Measurements from ENCODE around the gene ASCL1. TPM values are rescaled to one million over a fixed set of nuclear protein-coding genes. Genes with fewer than 3 reads are reported as not detected.

Gene ASCL1
- not detected in 2 replicates for total RNA-seq (2014; rRNA removed; shearing (Covaris generic))

DNA sequence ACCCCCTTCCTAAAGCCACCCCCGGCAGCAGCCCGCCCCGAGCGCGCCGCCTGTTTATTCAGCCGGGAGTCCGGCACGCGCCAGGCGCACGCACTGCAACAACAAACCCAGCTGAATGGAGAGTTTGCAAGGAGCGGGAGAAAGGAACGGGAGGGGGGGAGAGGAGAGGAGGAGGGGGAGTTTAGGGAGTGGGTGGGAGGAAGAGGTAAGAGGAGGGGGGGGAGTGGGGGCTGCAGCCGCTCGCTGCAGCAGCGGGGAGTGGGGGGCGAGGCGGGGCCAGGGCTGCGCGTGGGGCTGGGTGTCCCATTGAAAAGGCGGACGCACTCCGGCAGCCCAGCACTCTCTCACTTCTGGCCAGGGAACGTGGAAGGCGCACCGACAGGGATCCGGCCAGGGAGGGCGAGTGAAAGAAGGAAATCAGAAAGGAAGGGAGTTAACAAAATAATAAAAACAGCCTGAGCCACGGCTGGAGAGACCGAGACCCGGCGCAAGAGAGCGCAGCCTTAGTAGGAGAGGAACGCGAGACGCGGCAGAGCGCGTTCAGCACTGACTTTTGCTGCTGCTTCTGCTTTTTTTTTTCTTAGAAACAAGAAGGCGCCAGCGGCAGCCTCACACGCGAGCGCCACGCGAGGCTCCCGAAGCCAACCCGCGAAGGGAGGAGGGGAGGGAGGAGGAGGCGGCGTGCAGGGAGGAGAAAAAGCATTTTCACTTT lies at the start of gene ASCL1:
ASCL1 (plus strand) TSS at position 336 of the 712 bp plus-strand sequence. CDS start 571 bp downstream, outside the sequence.
- DNase-seq (ENCODE audit: low spot score) = no peak

DNA sequence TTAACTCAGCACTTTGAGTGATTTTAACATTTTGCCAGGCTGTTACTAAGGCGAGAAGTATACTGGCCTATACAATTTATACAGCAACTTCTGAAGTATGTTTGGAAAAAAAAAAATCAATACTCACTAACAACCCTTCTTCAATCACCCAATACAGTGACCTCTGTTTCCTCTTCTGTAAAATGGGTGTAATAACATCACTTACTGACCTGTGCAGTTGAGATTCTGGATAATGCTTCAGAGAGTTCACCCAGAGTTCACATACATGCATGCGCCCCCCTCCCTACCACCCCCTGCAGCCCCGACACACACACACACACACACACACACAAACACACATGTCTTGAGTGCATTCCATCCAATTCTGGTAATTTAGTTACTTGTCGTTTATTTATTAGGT lies 49.6 kb upstream of the ASCL1 start:
- DNase-seq (ENCODE audit: low spot score) = no peak

DNA sequence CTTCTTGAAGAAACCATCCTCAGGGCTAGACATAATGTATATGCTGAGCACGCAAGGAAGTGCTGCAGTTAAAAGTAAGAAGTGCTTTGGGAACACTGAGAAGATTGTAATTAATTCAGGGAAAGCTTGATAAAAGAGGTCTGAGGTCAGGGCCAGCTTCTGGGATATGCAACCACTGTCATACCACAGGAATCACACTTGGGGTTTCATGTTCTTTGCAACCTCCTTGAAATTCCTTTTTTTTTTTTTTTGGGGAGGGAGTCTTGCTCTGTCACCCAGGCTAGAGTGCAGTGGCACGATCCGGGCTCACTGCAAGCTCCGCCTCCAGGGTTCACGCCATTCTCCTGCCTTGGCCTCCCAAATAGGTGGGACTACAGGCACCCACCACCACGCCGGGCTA lies 47.3 kb upstream of the ASCL1 start:
- DNase-seq (ENCODE audit: low spot score) = no peak

DNA sequence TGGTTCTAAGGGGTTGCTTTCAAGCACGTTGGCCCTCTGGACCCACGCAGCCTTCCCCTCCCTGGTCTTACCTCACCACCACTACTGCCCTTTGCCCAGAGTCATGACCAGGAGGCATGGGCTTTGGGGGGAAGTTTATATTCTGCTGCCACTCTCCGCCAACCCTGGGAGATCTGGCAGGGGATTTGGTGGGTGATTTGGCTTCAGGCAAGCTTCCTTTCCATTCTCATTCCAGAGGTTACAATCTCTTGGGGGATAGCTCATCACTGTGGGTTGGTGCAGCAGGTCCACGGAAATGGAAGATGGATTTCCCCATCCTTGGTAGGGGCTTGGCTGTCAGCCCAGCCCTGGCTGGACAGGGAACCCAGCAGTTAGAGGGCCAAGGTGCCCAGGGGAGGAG lies 46.7 kb upstream of the ASCL1 start:
- DNase-seq (ENCODE audit: low spot score) = no peak

DNA sequence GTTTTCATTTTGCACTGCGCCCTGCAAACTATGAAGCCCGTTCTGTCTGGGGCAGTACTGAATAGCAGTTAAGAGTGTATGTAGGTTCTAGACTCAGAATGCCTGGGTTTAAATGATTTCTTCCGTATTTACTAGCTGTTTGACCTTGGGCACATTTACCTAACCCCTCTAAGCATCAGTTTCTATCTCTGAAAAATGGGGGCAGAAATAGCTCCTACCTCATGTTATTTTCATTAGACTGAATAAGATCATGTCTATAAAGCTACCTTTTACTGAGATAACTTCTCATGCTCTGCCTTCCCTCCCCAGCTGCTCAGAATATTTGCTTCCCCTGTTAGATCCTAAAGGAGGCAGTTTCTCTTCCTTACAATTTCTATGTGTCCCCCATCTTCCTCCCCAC lies 46.2 kb upstream of the ASCL1 start:
- no peak for DNase-seq (ENCODE audit: low spot score)

DNA sequence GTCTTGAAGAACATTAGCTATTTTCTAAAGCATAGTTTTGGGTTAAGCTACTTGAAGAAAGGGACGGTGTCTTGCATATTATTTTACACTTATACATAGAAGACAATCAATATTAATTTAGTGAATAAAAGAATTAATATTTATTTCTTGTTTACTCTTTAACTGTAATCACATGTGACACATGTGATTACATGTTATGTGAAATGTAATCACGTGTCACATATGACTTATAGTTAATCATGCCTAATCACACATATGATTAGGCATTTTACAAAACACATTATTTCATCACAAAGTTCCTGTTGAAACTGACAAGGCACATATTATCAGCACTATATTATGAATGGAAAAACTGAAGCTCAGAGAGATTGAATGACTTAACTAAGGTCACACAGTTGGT lies 45.2 kb upstream of the ASCL1 start:
- no peak for DNase-seq (ENCODE audit: low spot score)

DNA sequence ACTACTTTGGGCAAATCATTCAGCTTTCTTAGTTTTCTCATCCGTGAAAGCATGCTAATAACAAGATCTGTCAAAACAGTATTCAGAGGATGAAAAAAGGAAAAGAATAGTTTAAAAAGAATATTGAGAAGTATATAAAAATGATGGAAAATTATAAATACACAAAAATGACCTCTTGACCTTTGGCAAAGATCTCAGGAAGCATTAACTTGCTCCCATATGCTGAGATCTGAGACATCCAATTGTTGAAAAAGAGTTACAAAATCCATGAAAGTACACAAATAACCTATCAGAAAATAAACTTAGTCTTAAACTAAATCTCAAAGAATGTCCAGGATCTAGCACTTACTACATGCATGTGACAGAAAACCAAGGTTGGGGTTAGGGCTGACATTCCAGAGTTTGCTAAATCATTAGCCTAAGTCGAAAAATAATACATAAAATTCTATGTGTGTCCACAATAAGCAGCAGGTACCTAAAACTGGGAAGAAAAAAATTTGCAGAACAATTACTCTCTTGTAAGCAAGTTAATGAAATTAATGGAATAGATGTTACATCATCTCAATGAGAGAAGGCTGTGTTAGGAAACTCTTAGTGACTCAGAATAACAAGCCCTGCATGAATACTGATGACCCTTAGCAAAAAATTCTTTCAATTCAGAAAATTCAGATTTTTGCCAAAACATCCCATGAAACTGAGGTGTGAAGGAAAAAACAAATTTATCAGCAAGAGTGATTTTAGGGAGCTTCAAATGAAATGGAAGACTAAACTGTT lies 43.8 kb upstream of the ASCL1 start:
- no peak for DNase-seq (ENCODE audit: low spot score)

DNA sequence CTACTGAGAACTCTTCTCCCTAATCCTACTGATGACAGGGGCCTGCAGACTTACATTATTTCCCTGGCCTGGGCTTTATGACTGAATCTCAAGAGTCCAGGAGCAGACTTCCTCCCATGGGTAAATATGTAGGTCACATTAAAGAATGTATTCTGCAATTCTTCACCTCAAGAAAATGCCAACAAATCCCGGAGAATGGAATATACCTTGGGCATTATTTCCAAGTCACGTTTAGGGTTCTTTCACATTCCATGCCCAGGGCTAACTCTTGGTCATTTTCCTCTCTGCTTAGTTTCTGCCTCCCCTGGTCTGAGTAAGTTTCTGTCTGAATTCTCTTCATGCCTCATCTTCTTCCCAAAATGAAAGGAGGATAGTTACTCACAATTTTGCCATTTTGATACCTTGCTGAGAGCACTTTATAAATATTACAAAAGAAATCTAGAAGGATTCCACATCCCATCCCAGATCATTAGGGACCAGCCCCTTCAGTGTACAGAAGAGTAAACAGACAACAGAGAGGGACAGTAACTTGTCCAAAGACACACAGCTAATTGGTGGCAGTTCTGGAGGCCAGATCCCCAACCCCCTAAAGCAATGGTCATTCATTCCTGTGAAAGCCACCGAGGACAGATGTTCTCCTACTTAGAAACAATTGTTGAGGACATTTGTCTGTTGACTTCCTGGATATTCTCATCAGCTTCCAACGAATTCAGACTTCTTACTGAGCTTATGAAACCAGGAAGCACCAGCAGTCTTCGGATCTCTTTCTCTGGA lies 41.0 kb upstream of the ASCL1 start:
- DNase-seq (ENCODE audit: low spot score) = no peak

DNA sequence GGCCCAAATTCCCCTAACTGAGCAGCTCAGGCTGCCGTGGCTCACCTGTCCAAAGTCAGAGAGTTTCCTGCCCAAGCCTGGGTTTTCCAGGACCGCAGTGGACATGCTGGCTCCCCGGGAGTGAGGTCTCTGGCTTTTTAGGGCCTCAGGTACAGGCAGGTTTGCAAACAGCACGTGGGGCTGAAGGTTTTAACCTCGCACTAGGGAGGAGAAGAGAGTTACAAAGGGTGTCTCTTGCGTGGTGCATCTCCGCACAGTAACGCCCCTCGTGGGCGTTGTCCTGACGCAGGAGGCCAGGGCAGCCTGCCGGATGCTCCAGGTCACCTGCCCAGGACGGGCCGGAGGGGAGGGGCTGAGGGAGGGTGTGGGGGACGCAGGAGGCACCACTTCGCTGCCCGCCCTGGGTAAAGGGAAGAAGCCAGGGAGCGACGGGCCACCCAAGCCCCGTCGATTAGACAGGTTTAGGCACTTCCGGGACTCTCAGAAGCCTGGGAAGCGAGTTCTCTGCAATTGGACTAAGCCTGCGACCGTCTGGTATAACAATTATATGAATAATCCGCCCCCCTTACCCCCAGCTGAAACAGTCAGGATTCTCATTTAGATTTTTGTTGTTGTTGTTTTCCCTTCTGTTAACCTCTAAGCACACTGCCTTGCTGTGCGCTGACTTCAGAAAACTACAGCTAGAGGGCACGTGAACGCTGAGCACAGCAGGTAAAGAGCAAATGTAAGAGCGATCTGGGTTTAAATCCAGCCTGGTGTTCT lies 40.3 kb upstream of the ASCL1 start, which contains the start of gene PAH:
PAH (minus strand) TSS at position 219 of the 762 bp plus-strand sequence; CDS start at position 105, 114 bp downstream.
- peak; percentile 7 for DNase-seq (ENCODE audit: low spot score)

DNA sequence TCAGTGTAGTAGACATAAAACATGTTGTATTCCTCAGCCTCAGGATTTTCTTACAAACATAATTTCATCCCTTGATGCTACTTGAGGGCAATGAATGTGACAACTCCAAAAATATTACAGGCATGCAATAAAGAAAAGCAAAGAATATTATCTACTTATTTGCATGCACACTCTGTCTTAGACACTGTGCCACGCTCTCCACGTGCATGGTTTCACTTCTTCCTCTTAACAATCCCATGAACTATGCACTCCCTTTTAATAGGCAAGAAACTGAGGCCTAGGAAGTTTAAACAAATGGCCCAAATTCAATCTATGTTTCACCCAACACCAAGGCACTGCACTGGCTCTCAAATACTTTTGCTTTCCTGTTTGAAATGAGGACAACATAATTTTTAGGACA lies 38.6 kb upstream of the ASCL1 start:
- no peak for DNase-seq (ENCODE audit: low spot score)

DNA sequence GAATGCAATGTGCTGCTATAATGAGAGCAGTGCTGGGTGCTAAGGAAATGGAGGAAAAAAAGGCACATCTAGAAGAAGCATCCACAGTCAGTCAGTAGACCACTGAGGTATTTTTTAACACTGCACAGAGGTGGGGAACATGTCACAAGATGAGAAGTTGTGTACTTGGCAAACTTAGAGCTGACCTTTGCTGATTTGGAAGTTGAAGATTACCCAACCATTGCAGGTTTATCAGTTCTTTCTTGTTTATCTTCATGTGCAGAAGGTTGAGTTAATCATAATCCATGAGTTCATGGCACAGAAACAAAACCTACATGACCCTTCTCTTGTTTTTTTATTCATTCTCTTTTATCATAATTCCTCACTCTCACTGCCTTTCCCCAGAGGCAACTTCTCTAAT lies 37.2 kb upstream of the ASCL1 start:
- DNase-seq (ENCODE audit: low spot score) = no peak

DNA sequence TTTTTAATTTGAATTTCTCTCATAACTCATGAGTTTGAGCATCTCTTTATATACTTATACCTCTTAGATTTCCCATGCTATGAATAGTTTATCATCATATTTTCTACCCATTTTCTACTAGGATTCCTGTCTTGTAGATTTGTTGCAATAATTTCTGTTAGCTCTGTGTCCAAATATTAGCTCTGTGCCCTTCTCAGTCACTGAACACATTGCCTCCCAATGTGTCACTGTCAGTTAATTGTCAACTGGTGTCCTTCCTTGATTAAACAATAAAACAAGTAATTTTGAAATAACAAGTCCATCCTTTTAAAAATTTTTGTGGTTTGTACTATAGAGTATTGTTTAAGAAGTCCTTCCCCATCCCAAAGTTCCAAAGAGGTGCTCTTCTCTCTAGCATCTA lies 36.2 kb upstream of the ASCL1 start:
- no peak for DNase-seq (ENCODE audit: low spot score)

DNA sequence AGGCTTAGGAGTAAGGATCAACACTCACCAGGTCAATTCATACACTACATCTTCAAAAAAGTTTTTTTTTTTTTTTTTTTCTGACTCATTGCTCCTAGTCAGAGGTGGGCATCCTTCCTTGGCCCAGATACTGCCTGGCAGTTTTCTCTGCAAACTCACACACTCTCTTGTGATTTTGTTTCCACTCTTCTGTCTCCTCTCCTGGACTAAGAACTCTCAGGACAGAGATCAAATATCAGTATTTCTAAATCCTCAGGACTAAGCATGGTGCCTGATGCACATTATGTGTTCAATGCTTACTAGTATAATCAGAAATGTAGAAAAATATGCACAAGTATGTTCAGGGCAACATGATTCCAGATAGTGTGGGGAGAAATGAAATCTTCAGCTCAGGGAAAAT lies 30.3 kb upstream of the ASCL1 start:
- no peak for DNase-seq (ENCODE audit: low spot score)

DNA sequence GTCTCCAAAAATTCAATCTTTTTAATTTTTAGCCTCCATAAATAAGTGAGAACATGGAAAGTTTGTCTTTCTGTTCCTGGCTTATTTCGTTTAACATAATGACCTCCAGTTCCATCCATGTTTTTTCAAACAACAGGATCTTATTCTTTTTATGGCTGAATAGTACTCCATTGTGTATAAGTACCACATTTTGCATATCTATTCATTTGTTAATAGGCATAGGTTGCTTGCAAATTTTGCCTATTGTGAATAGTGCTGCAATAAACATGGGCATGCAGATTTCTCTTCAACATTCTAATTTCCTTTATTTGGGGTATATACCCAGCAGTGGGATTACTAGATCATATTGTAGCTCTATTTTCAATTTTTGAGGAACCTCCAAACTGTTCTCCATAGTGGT lies 24.3 kb upstream of the ASCL1 start:
- DNase-seq (ENCODE audit: low spot score) = no peak

DNA sequence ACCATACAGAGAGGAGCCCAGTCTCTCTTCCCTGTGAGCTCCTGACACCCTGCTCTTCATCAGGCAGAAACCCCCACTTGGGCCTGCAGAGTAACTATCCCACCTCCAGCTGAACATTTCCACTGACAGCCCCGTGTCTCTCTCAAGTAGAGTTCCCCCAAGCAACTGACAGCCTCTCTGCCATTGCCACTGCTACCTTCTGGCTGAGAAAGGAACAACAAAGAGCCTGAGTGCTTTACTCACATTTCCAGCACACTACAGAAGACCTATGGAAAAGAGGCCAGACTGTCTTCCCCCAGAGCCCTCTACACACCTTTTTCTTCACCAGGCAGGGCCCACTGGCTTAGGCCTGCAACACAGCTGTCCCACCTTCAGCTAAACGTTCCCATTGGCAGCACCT lies 18.4 kb upstream of the ASCL1 start:
- DNase-seq (ENCODE audit: low spot score) = no peak

DNA sequence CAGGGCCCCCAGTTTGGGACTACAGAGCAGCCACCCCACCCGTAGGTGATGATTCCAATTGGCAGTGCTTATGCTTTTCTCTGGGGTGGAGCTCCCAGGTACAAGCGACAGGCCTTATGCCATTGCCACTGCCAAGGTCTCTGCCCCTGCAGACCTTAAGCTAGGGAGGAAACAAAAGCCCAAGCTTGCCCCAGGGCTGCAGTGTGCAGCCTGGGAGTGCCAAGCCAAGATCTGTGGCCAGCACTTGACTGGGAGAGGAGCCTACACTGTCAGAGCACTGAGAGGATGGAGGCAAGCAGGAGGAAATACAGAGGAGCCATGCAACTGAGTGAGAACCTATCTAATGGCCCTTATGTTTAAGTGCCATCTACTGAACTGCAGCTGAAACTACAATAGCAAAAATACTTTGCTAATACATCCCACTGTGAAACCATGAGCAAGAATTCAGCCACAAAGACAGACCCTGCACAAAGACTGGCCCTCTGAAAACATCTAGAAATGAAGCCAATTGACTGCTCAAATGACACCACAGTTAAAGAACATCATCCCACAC lies 17.7 kb upstream of the ASCL1 start:
- no peak for DNase-seq (ENCODE audit: low spot score)

DNA sequence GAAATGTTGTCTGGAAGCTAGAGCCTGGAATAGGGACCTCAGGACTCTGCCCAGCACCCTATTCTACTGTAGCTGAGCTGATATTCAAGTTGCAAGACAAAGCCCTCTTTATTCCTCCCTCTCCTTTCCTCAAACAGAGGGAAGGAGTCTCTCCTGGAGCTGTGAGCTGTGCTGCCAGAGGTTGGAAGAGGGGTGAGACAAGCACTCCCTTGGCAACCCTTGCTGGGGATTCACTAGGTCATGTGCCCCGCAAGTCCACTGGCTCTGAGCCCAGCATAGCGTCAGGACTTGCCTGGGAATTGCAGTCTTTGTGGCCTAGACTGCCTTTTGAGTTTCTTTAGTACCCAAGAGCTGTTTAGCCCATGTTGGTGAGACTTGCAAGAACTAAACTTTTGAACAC lies 11.4 kb upstream of the ASCL1 start:
- no peak for DNase-seq (ENCODE audit: low spot score)

DNA sequence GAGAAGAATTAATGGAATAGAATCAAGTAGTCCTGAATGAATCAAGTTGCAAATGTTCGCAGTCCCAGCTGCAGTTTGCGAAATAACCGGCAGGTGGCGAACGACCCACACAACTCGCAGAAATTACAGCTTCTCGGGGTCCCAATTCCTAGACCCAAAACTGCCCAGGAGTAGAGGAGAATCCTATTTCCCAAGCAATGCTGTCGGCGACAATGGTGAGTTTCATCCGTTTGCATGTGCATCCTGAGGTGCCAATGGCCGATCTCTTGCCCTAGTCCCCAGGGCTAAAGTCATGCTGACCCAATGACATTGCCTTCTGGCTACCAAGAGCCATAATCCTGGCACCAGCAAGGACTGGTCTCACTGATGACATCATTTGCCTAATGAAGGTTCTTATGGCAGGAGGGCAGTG lies 8.5 kb upstream of the ASCL1 start:
- peak; percentile 54 for DNase-seq (ENCODE audit: low spot score)

DNA sequence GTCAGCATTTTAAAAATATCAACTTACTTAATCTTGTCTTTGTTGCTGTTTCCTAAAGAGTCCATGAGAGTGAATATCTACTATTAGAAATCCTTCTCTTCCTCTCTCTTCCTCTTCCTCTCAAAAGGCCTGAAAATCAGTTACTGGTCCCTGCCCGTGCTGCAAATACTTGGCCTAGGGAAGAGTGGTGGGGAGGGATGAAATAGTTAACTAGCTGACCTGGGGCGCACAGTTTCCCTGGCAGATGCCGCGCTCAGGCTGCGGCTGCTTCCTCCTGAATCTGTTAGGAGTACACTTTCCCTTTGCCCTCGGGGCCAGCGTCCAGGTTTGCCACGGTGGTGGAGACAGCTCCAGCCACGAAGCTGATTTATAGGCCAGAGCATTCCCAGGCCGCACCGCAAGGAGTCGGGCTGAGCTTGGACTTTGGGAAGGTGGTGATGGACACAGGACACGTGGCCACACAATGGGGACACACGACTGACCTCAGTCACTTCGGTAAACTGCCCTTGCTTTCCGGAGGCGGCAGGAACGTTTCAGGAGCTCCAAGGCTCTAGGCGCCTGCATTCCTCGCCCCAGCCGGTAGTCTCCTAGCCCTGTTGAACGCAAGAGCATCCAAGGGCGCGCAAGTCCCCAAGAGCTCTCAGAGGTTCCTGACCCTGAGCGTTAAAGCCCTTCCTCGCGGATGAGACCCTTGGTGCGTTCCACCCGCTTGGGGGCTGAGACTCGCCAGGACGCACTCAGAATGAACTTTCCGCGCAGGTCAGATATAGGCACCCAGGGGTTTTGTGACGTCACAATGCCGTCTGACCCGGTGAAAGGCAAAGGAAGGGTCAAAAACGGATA lies 7.1 kb upstream of the ASCL1 start:
- DNase-seq (ENCODE audit: low spot score) = no peak

DNA sequence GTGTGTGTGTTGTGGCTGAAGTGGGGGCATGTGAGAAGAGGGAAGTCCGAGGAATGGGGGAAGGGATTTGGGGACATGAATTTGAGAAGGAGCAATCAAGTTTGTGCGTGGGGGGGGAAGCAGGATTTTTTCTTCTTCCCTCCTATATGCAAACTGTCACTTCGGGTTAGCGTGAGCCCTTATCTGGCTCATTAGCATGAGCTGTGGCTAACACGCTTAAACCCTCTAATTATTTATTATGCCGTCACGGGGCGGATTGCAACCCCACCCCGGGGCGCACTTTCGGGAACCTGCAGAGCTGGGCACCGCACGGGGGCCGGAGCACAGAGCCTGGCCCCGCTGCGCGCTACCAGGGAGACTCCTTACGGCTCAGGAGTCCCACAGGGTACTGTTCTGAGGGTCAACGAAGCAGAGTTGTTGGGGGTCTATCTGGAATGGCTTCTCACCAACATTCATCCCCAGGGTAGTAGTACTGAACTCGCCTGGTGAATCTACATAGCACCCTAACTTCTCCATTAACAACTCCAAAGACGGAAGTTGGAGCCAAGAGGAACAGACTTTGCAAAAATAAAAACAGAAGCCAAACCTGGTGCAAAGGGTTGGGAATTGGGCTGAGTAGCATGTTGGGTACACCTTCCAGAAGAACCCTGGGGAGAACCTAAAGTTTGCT lies 6.4 kb upstream of the ASCL1 start:
- no peak for DNase-seq (ENCODE audit: low spot score)

All from HT-29 (cell line).